GM21528 (cell line): ENCODE measurements around the gene SULT6B1.
"Not testable (repeated sequence)": the region's sequence is repeated elsewhere in the genome, so short reads cannot be mapped to it uniquely, and the experiment has no call there.

Experiments
- ATAC-seq: cut with Tn5 transposase; IDR thresholded peaks from one replicate; pipeline ENCODE4 v1.9.1; 2021; ENCODE audit warnings: mild to moderate bottlenecking, moderate library complexity; ENCODE audit not compliant: unreplicated experiment, low FRiP score

The SULT6B1 gene

GRCh38 chr2:37196320-37197195, 8.1 kb upstream of the SULT6B1 start, which contains the start of gene CEBPZOS:
CEBPZOS (plus strand) TSS chr2:37196496; CDS start chr2:37199705, 3,209 bp downstream.
- peak; percentile 81 for ATAC-seq

GRCh38 chr2:37195862-37196319, 7.4 kb upstream of the SULT6B1 start:
- ATAC-seq, result not testable (repeated sequence)

- ATAC-seq, result no peak
Observed at GRCh38 chr2:37192551-37192950, 4.1 kb upstream of the SULT6B1 start.

- no peak for ATAC-seq
Observed at GRCh38 chr2:37191747-37192146, 3.3 kb upstream of the SULT6B1 start.

GRCh38 chr2:37191253-37191652, 2.8 kb upstream of the SULT6B1 start:
- ATAC-seq, result no peak

GRCh38 chr2:37190290-37190689, 1.8 kb upstream of the SULT6B1 start:
- ATAC-seq, result no peak

- ATAC-seq, result no peak
Observed at GRCh38 chr2:37189452-37190153, 1.1 kb upstream of the SULT6B1 start.

- no peak for ATAC-seq
Observed at GRCh38 chr2:37181726-37182684, 6.5 kb downstream of the SULT6B1 start.

- ATAC-seq, result no peak
Observed at GRCh38 chr2:37180640-37181039, 7.8 kb downstream of the SULT6B1 start.

GRCh38 chr2:37180006-37180639, 8.3 kb downstream of the SULT6B1 start:
- ATAC-seq, result no peak

- ATAC-seq, result no peak
Observed at GRCh38 chr2:37173741-37174140, 14.7 kb downstream of the SULT6B1 start.

GRCh38 chr2:37171624-37171950, 16.9 kb downstream of the SULT6B1 start:
- ATAC-seq, result no peak

GRCh38 chr2:37168217-37168981, 20.1 kb downstream of the SULT6B1 start:
- ATAC-seq, result no peak

- ATAC-seq, result no peak
Observed at GRCh38 chr2:37167636-37168180, 20.8 kb downstream of the SULT6B1 start.

GRCh38 chr2:37164757-37165156, 23.7 kb downstream of the SULT6B1 start:
- no peak for ATAC-seq

GRCh38 chr2:37156857-37157714, 31.4 kb downstream of the SULT6B1 start, which contains the start of gene EIF2AK2:
EIF2AK2 (minus strand) TSS chr2:37156980; CDS start chr2:37147806, 9,174 bp downstream.
- peak; percentile 88 for ATAC-seq

- peak; percentile 36 for ATAC-seq
Observed at GRCh38 chr2:37156071-37156856, 32.2 kb downstream of the SULT6B1 start.
